ENCODE results near the gene VPS11. TPM values are rescaled to one million over a fixed set of nuclear protein-coding genes. Genes with fewer than 3 reads are reported as not detected.

The VPS11 gene
- total and polyA plus RNA-seq, 10 of the 15 experiments (the other 5 are each of a cell fraction or from before 2014, with no cell fraction given): 15.8 to 26.4 (median 24.5) TPM

DNA sequence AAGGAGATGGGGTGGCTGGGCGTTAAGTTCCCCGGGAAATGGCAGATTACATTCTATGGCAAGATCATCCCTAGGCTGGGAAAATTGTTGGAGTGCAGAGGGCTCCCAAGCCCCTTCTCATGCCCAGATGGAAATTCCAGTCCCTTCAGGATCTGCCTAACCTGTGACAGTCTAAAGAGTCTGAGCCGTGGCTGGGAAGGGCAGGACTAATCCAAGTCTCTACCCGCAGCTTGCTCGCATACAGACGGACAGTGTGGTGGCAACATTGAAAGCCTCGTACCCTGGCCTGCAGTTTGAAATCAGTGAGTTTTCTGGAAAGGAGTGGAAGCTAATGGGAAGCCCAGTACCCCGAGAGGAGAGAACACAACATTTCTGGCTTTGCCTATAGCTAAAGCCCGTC lies 20.8 kb downstream of the VPS11 start:
- no peak for TF ChIP-seq YBX1 (IDR thresholded peaks at IDR 0.05)
- TF ChIP-seq TAF1 (IDR thresholded peaks at IDR 0.05; ENCODE audit: borderline replicate concordance, low read depth, low read length): no peak
- no peak for TF ChIP-seq TCF3 (IDR thresholded peaks at IDR 0.05; ENCODE audit: borderline replicate concordance, insufficient read depth, low read depth, low read length)
- TF ChIP-seq IKZF1 (conservative IDR thresholded peaks at IDR 0.05): no peak
- TF ChIP-seq, protein P1, sequence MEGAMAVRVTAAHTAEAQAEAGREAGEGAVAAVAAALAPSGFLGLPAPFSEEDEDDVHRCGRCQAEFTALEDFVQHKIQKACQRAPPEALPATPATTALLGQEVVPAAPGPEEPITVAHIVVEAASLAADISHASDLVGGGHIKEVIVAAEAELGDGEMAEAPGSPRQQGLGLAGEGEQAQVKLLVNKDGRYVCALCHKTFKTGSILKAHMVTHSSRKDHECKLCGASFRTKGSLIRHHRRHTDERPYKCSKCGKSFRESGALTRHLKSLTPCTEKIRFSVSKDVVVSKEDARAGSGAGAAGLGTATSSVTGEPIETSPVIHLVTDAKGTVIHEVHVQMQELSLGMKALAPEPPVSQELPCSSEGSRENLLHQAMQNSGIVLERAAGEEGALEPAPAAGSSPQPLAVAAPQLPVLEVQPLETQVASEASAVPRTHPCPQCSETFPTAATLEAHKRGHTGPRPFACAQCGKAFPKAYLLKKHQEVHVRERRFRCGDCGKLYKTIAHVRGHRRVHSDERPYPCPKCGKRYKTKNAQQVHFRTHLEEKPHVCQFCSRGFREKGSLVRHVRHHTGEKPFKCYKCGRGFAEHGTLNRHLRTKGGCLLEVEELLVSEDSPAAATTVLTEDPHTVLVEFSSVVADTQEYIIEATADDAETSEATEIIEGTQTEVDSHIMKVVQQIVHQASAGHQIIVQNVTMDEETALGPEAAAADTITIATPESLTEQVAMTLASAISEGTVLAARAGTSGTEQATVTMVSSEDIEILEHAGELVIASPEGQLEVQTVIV (IDR thresholded peaks at IDR 0.05; ENCODE audit: borderline replicate concordance, partially characterized antibody): no peak
- no peak for TF ChIP-seq NR2C2 (IDR thresholded peaks at IDR 0.05; ENCODE audit: borderline replicate concordance, control insufficient read depth, insufficient read length, low read depth)
- no peak for TF ChIP-seq BHLHE40 (IDR thresholded peaks at IDR 0.05; ENCODE audit: borderline replicate concordance in 1 of 2, low read depth in 2 of 2, low read length in 1 of 2)
- TF ChIP-seq NR2F1 (conservative IDR thresholded peaks at IDR 0.05): no peak
- Histone ChIP-seq H3K4me2 (ENCODE audit: control insufficient read depth, insufficient read depth) (no peak overlapping the region), H3K9me3 (replicated peaks; ENCODE audit: control insufficient read depth, insufficient read depth, low read length) (no peaks in the 10 kb centered on the region), H3K36me3 (ENCODE audit: control insufficient read depth in 2 of 2, insufficient read depth in 2 of 2, low read length in 1 of 2) (peaks cover 6 to 8% of the 10 kb centered on the region in 2 experiments), H3K4me3 (no peak overlapping the region), H3K4me1 (ENCODE audit: control insufficient read depth, insufficient read depth, low read length) (peaks cover 23% of the 10 kb centered on the region), H3K9ac (ENCODE audit: control insufficient read depth, insufficient read depth, low read length) (no peak overlapping the region), H3K27ac (ENCODE audit: control insufficient read depth, insufficient read depth) (no peak overlapping the region), H3K79me2 (ENCODE audit: control insufficient read depth, insufficient read depth, low read length) (peaks cover 26% of the 10 kb centered on the region), H4K20me1 (ENCODE audit: control insufficient read depth, insufficient read depth) (no peaks in the 10 kb centered on the region), H3K27me3 (replicated peaks in 1 of 2; ENCODE audit: control insufficient read depth in 2 of 2, insufficient read depth in 2 of 2, low read length in 1 of 2) (no peaks in the 10 kb centered on the region), H2AFZ (ENCODE audit: control insufficient read depth, low read depth, low read length) (no peak overlapping the region)
- POLR2A ChIA-PET: interaction anchor here (5.4 kb wide), 1 partner anchor 22 kb away, joined by 48 read pairs; the partner anchor contains the start of gene VPS11
- ATAC-seq (no peak), DNase-seq (ENCODE audit: low read depth, low spot score) (no peak), FAIRE-seq (no peak)
- RAD21 ChIA-PET (ENCODE audit: unreplicated experiment): no interaction called here
- CTCF ChIA-PET: interaction anchor here (0.6 to 1.4 kb wide), 2 partner anchors 33 to 182 kb away, joined by 3 read pairs; partner anchors contain the start of gene HINFP
- intact Hi-C loops (cut with micrococcal nuclease; ENCODE audit: unreplicated experiment): no loop called here
- BruUV-seq (replicated peaks): no TSS peak
- 97% methylated on average over 9 of the region's 9 CpGs for WGBS (ENCODE audit: insufficient coverage, insufficient replicate concordance, low lambda C conversion rate, missing lambda C conversion rate)
- SMC1A ChIA-PET (ENCODE audit: uncharacterized antibody, unreplicated experiment): no interaction called here
- in situ Hi-C loops (cut with MboI): no loop called here

Data from GM12878 (cell line).